H1 (cell line): ENCODE measurements around the gene CPSF2. TPM values are rescaled to one million over a fixed set of nuclear protein-coding genes. Genes with fewer than 3 reads are reported as not detected.

Experiments used
- JUN ChIP-seq: IDR thresholded peaks from 2 replicates; pipeline ENCODE4 v1.6.1; 2011; ENCODE audit warnings: low read depth, mild to moderate bottlenecking, improper control_type of control experiment, low read length
- KDM4A ChIP-seq: IDR thresholded peaks from one replicate; pipeline ENCODE4 v1.7.1; 2012; ENCODE audit warnings: low read depth, mild to moderate bottlenecking, moderate library complexity, low read length, inconsistent platforms; ENCODE audit not compliant: severe bottlenecking
- polyA plus RNA-seq, 7 experiments: library from polyadenylated mRNA; depleted of rRNA in 3 of 7; stranded (reverse) in 5 of 7; unstranded in 2 of 7; fragments of >200 nt in 5 of 7; fragments of 200-250 nt in 2 of 7; gene quantifications; 1 replicate in 5 of 7; 2 replicates in 1 of 7; 4 replicates in 1 of 7; pipeline versions ENCODE4 v1.2.1 to v1.2.3, GENCODE V29; 2011 to 2013; ENCODE audit warnings: missing spikeins in 2 of 7, mixed read lengths in 2 of 7
- total RNA-seq: library from RNA; stranded (reverse); fragmentation: NEBNext Ultra II Directional; extraction: Animal tissue kit (Norgen Biotek cat#: 25700); gene quantifications from 2 replicates; pipeline ENCODE4 v1.2.1, GENCODE V29; 2021

CPSF2 gene
- total and polyA plus RNA-seq, 2 of the 8 experiments (the other 6 are each of a cell fraction or from before 2014, with no cell fraction given): 11.3 to 130 TPM

GRCh38 chr14:92207012-92207927, 85.5 kb downstream of the CPSF2 start (continued):
- TF ChIP-seq JUN: no peak
- TF ChIP-seq KDM4A: no peak
- TF ChIP-seq, all 59 proteins: peak for 0
